SK-N-SH treated with all-trans-retinoic acid at 6 μM for 48 hours (cell line): Measurements from ENCODE around the gene CPXM2.

Experiments used
- ATAC-seq: fragments of 200-7000 bp; cut with Tn5 transposase; 3 replicates; pipeline ENCODE4 v1.9.1; 2020; ENCODE audit warnings: mild to moderate bottlenecking, moderate library complexity
- CREB5 ChIP-seq: fragments of 250-450 bp; sonication (Bioruptor Pico); IDR thresholded peaks from 2 replicates; pipeline ENCODE4 v1.5.1; 2020; ENCODE audit warnings: low read depth, mild to moderate bottlenecking, moderate library complexity
- CSRNP3 ChIP-seq: fragments of 250-450 bp; sonication (Bioruptor Pico); IDR thresholded peaks from 2 replicates; pipeline ENCODE4 v1.5.1; 2021; ENCODE audit warnings: mild to moderate bottlenecking, moderate library complexity
- ESRRG ChIP-seq: fragments of 250-450 bp; sonication (Bioruptor Pico); IDR thresholded peaks from 2 replicates; pipeline ENCODE4 v1.6.1; 2021; ENCODE audit warnings: mild to moderate bottlenecking
- GLIS3 ChIP-seq: fragments of 250-450 bp; sonication (Bioruptor Pico); IDR thresholded peaks from 2 replicates; pipeline ENCODE4 v1.5.0; 2020; ENCODE audit warnings: mild to moderate bottlenecking, moderate library complexity
- ISL1 ChIP-seq: fragments of 250-450 bp; sonication (Bioruptor Pico); IDR thresholded peaks from 2 replicates; pipeline ENCODE4 v2.1.2; 2022; ENCODE audit warnings: mild to moderate bottlenecking, moderate library complexity
- OSR1 ChIP-seq: fragments of 250-450 bp; sonication (Bioruptor Pico); IDR thresholded peaks from 2 replicates; pipeline ENCODE4 v1.8.0; 2022; ENCODE audit warnings: moderate library complexity, mild to moderate bottlenecking, inconsistent platforms
- PATZ1 ChIP-seq: fragments of 250-450 bp; sonication (Bioruptor Pico); IDR thresholded peaks from 2 replicates; pipeline ENCODE4 v1.8.0; 2020; ENCODE audit warnings: mild to moderate bottlenecking, moderate library complexity, borderline replicate concordance
- POU6F1 ChIP-seq: fragments of 250-450 bp; sonication (Bioruptor Pico); IDR thresholded peaks from 2 replicates; pipeline ENCODE4 v1.8.0; 2021; ENCODE audit warnings: low read depth, mild to moderate bottlenecking, moderate library complexity, borderline replicate concordance
- RARB ChIP-seq: fragments of 250-450 bp; sonication (Bioruptor Pico); IDR thresholded peaks from 2 replicates; pipeline ENCODE4 v1.8.0; 2021; ENCODE audit warnings: mild to moderate bottlenecking, moderate library complexity
- TOX ChIP-seq: fragments of 250-450 bp; sonication (Bioruptor Pico); IDR thresholded peaks from 2 replicates; pipeline ENCODE4 v1.8.0; 2021; ENCODE audit warnings: mild to moderate bottlenecking, moderate library complexity, borderline replicate concordance
- TSHZ2 ChIP-seq: fragments of 250-450 bp; sonication (Bioruptor Pico); IDR thresholded peaks from 2 replicates; pipeline ENCODE4 v1.5.0; 2020; ENCODE audit warnings: mild to moderate bottlenecking, moderate library complexity
- ZC3H10 ChIP-seq: fragments of 250-450 bp; sonication (Bioruptor Pico); IDR thresholded peaks from 2 replicates; pipeline ENCODE4 v1.5.1; 2021; ENCODE audit warnings: mild to moderate bottlenecking, moderate library complexity
- ZFP3 ChIP-seq: fragments of 250-450 bp; sonication (Bioruptor Pico); IDR thresholded peaks from 2 replicates; pipeline ENCODE4 v1.5.0; 2020; ENCODE audit warnings: mild to moderate bottlenecking, moderate library complexity
- ZNF565 ChIP-seq: fragments of 450-650 bp; formaldehyde crosslinking; conservative IDR thresholded peaks from 2 replicates; pipeline ENCODE4 v1.5.0; 2020; ENCODE audit warnings: low read depth, mild to moderate bottlenecking, moderate library complexity
- ZNF70 ChIP-seq: fragments of 450-650 bp; formaldehyde crosslinking; IDR thresholded peaks from 2 replicates; pipeline ENCODE4 v1.5.0; 2020; ENCODE audit warnings: mild to moderate bottlenecking, moderate library complexity
- ZNF8 ChIP-seq: fragments of 450-650 bp; formaldehyde crosslinking; IDR thresholded peaks from 2 replicates; pipeline ENCODE4 v1.5.0; 2020; ENCODE audit warnings: mild to moderate bottlenecking, moderate library complexity

Gene CPXM2

GRCh38 chr10:123886292-123886691 is 5.3 kb downstream of the CPXM2 start:
- TF ChIP-seq RARB (CRISPR knock-in tag) (no peak), ZFP3 (no peak), TSHZ2 (CRISPR knock-in tag) (no peak), ZNF8 (no peak), PATZ1 (no peak), POU6F1 (no peak), ISL1 (CRISPR knock-in tag) (no peak), ZNF565 (no peak), ESRRG (CRISPR knock-in tag) (no peak), TOX (CRISPR knock-in tag) (no peak), OSR1 (CRISPR knock-in tag) (no peak), GLIS3 (CRISPR knock-in tag) (no peak)
- ATAC-seq = no peak

GRCh38 chr10:123885406-123886170 is 6.0 kb downstream of the CPXM2 start:
- no peak for TF ChIP-seq ESRRG (CRISPR knock-in tag)
- no peak for TF ChIP-seq CSRNP3 (CRISPR knock-in tag)
- TF ChIP-seq TSHZ2 (CRISPR knock-in tag) = no peak
- no peak for TF ChIP-seq ZNF565
- TF ChIP-seq CREB5 = no peak
- no peak for TF ChIP-seq ZNF70 (CRISPR knock-in tag)
- TF ChIP-seq GLIS3 (CRISPR knock-in tag) = no peak
- no peak for TF ChIP-seq PATZ1
- TF ChIP-seq TOX (CRISPR knock-in tag) = no peak
- TF ChIP-seq ZC3H10 (CRISPR knock-in tag) = no peak
- no peak for ATAC-seq
